A673 (cell line): ENCODE results near the gene PDE8A. TPM values are rescaled to one million over a fixed set of nuclear protein-coding genes. Genes with fewer than 3 reads are reported as not detected.

Experiments
- BruUV-seq: library from RNA; stranded (reverse); fragments of 400-500 nt; replicated peaks from 2 replicates; lab custom pipeline; 2021; lab: Mats Ljungman, UMichigan
- CTCF ChIA-PET: fragments of 300-600 bp; sonication (Branson Sonifier 250); formaldehyde crosslinking; loops from one replicate; lab custom pipeline; 2022; ENCODE audit warnings: antibody characterized with exemption; lab: Charles Lee
- POLR2A ChIA-PET: fragments of 300-600 bp; sonication (Branson Sonifier 250); formaldehyde crosslinking; loops from one replicate; lab custom pipeline; 2022; ENCODE audit warnings: antibody characterized with exemption; ENCODE audit not compliant: low non-redundant PET; lab: Charles Lee
- DNase-seq: peaks from one replicate; pipeline ENCODE4 v3.0.0-alpha.2; 2015; ENCODE audit warnings: low spot score
- H3K27ac ChIP-seq: fragments of 200-600 bp; sonication (generic); 2 replicates; pipeline ENCODE4 v1.5.1; 2016; ENCODE audit warnings: mixed run types, low read depth, mild to moderate bottlenecking, mixed read lengths, antibody characterized with exemption, low read length; ENCODE audit not compliant: poor library complexity, severe bottlenecking
- H3K27me3 ChIP-seq: fragments of 200-600 bp; sonication (generic); replicated peaks from 2 replicates; pipeline ENCODE4 v1.6.1; 2017; ENCODE audit warnings: mixed run types, low read depth, mild to moderate bottlenecking, mixed read lengths, antibody characterized with exemption, low read length; ENCODE audit not compliant: insufficient read depth, poor library complexity
- H3K36me3 ChIP-seq: fragments of 200-600 bp; sonication (generic); 2 replicates; pipeline ENCODE4 v1.6.1; 2016; ENCODE audit warnings: mixed run types, mild to moderate bottlenecking, mixed read lengths, antibody characterized with exemption, low read length; ENCODE audit not compliant: insufficient read depth, poor library complexity, severe bottlenecking
- H3K4me1 ChIP-seq: fragments of 200-600 bp; sonication (generic); 2 replicates; pipeline ENCODE4 v1.6.1; 2017; ENCODE audit warnings: mixed run types, mild to moderate bottlenecking, mixed read lengths, antibody characterized with exemption, low read length; ENCODE audit not compliant: insufficient read depth, poor library complexity, severe bottlenecking
- H3K4me3 ChIP-seq: fragments of 200-600 bp; sonication (generic); 2 replicates; pipeline ENCODE4 v1.5.1; 2016; ENCODE audit warnings: low read depth, mixed run types, mild to moderate bottlenecking, mixed read lengths, low read length; ENCODE audit not compliant: poor library complexity, severe bottlenecking
- H3K9me3 ChIP-seq: fragments of 200-600 bp; sonication (generic); 2 replicates; pipeline ENCODE4 v1.6.1; 2016; ENCODE audit warnings: mixed run types, low read depth, mild to moderate bottlenecking, mixed read lengths, antibody characterized with exemption, low read length; ENCODE audit not compliant: poor library complexity, severe bottlenecking
- EZH2 ChIP-seq: fragments of 200-600 bp; sonication (generic); IDR thresholded peaks from 2 replicates; pipeline ENCODE4 v1.6.1; 2017; ENCODE audit warnings: borderline replicate concordance, low read depth, mild to moderate bottlenecking, mixed read lengths, antibody characterized with exemption, low read length; ENCODE audit not compliant: poor library complexity, severe bottlenecking
- intact Hi-C: fragments of 100-400 bp; cut with micrococcal nuclease; formaldehyde crosslinking; loops from one replicate; pipeline ENCODE4 v1.10.0; 2022; ENCODE audit not compliant: unreplicated experiment
- total RNA-seq: library from RNA; stranded (reverse); gene quantifications from 2 replicates; pipeline ENCODE4 v1.2.3, GENCODE V29; 2021
- TF ChIP-seq, protein P1 (sequence below): fragments of 300-800, 200-600 bp; sonication (generic); conservative IDR thresholded peaks from 2 replicates; pipeline ENCODE4 v1.5.1; 2017; ENCODE audit warnings: low read depth, mild to moderate bottlenecking, antibody characterized with exemption, low read length, moderate library complexity, mixed read lengths

Gene PDE8A
- total RNA-seq, 1 experiment from 2014 or later: 80.7 TPM

DNA sequence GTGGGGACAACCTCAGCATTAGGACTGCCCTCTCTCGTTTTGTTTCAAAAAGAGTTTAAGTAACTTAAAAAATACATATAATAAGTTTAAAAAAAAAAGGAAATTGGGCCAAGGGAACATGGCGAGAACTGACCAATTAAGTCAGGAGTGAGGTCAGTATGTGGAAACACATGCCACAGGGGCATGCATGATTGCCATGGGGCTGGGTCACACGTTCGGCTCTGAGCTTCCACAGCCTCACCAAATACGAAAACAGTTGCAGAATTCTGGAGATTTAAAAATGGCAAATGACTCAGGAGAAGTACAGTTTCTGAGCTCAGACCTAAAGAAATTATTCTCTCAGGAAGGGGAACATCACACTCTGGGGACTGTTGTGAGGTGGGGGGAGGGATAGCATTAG lies 24.1 kb downstream of the PDE8A start:
- BruUV-seq: no TSS peak
- intact Hi-C loops: no loop called here

DNA sequence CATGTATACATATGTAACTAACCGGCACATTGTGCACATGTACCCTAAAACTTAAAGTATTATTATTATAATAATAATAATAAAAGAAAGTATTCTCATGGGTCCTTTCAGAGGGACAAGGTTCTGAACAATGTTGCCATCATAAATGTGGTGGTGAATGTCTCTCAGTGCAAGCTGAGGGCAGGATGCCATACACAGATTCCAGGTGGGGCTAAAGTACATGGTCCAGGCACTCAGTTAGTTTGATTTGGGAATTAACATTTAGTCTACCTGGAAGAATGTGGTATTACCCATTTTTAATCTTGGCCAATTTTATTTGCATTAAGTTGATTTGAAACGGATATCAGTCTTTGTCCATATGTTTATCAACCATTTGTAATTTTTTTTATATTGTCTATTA lies 24.5 kb downstream of the PDE8A start:
- no peak for DNase-seq
- H3K9me3 ChIP-seq: no peaks in the 10 kb centered on the region
- H3K4me1 ChIP-seq: peaks cover 74% of the 10 kb centered on the region
- H3K4me3 ChIP-seq: no peak overlapping the region
- intact Hi-C loops: no loop called here
- H3K27me3 ChIP-seq: no peaks in the 10 kb centered on the region
- H3K36me3 ChIP-seq: no peaks in the 10 kb centered on the region
- no peak overlapping the region for H3K27ac ChIP-seq
- ChIA-PET CTCF (interaction anchor here (1.2 kb wide), 1 partner anchor 50 kb away, joined by 4 read pairs; no protein-coding TSS in a partner anchor), POLR2A (no interaction called here)
- no TSS peak for BruUV-seq
- TF ChIP-seq EZH2: no peak
- TF ChIP-seq, protein P1, sequence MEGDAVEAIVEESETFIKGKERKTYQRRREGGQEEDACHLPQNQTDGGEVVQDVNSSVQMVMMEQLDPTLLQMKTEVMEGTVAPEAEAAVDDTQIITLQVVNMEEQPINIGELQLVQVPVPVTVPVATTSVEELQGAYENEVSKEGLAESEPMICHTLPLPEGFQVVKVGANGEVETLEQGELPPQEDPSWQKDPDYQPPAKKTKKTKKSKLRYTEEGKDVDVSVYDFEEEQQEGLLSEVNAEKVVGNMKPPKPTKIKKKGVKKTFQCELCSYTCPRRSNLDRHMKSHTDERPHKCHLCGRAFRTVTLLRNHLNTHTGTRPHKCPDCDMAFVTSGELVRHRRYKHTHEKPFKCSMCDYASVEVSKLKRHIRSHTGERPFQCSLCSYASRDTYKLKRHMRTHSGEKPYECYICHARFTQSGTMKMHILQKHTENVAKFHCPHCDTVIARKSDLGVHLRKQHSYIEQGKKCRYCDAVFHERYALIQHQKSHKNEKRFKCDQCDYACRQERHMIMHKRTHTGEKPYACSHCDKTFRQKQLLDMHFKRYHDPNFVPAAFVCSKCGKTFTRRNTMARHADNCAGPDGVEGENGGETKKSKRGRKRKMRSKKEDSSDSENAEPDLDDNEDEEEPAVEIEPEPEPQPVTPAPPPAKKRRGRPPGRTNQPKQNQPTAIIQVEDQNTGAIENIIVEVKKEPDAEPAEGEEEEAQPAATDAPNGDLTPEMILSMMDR: no peak

More for the DNA sequence above, 24.1 kb downstream of the PDE8A start:
- Histone ChIP-seq H3K4me1 (peaks cover 71% of the 10 kb centered on the region), H3K27me3 (no peaks in the 10 kb centered on the region), H3K4me3 (no peak overlapping the region), H3K36me3 (no peaks in the 10 kb centered on the region), H3K9me3 (no peaks in the 10 kb centered on the region), H3K27ac (no peak overlapping the region)
- ChIA-PET CTCF (interaction anchor here (1.1 to 1.2 kb wide), 2 partner anchors 49 to 51 kb away, joined by 3 to 4 read pairs; no protein-coding TSS in a partner anchor), POLR2A (no interaction called here)
- no peak for DNase-seq
- no peak for TF ChIP-seq EZH2

GRCh38 chr15:85006655-85007054 lies 25.0 kb downstream of the PDE8A start:
- no peaks in the 10 kb centered on the region for H3K27me3 ChIP-seq
- POLR2A ChIA-PET: no interaction called here
- CTCF ChIA-PET: no interaction called here
- no peaks in the 10 kb centered on the region for H3K9me3 ChIP-seq
- TF ChIP-seq, protein P1: no peak
- TF ChIP-seq EZH2: no peak
- no peaks in the 10 kb centered on the region for H3K36me3 ChIP-seq
- intact Hi-C loops: no loop called here
- no peak overlapping the region for H3K27ac ChIP-seq
- BruUV-seq: no TSS peak
- H3K4me3 ChIP-seq: no peak overlapping the region
- no peak for DNase-seq
- H3K4me1 ChIP-seq: peaks cover 74% of the 10 kb centered on the region

DNA sequence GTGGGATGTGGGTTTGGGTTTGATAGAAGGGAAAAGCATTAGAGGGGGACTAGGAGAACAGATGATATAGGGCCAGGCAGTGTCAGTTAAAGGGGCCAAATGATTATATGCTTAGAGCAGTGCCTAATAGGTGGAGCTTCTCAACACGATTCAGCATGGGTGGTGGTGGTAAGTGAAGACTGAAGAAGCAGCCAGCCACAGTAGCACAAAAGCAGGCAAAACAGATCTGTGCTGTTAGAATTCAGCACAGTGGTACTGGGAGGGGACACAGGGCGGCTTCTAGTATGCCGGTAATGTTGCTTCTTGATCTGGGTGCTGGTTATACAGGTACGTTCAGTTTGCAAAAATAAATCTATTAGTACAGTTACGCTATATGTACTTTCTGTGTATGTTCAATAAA lies 25.5 kb downstream of the PDE8A start:
- H3K27ac ChIP-seq: no peak overlapping the region
- intact Hi-C loops: no loop called here
- H3K36me3 ChIP-seq: no peaks in the 10 kb centered on the region
- H3K4me3 ChIP-seq: no peak overlapping the region
- no TSS peak for BruUV-seq
- CTCF ChIA-PET: no interaction called here
- POLR2A ChIA-PET: no interaction called here
- H3K27me3 ChIP-seq: no peaks in the 10 kb centered on the region
- DNase-seq: no peak
- H3K4me1 ChIP-seq: peaks cover 74% of the 10 kb centered on the region
- no peak for TF ChIP-seq EZH2
- TF ChIP-seq, protein P1: no peak
- no peaks in the 10 kb centered on the region for H3K9me3 ChIP-seq
